Stomach (tissue), 9 donors: Measurements from ENCODE around the gene PRTN3. TPM values are rescaled to one million over a fixed set of nuclear protein-coding genes. Genes with fewer than 3 reads are reported as not detected.
A peak's percentile ranks its signal among the peaks of the same experiment; 100 is the strongest.

ENCODE experiments used
- DNase-seq, 2 donors: peaks; one replicate each; pipeline versions ENCODE4 v3.0.0 to v3.0.0-alpha.2; 2013 to 2019
- H3K27ac ChIP-seq, 5 donors: fragments of 200-600 bp in 4 of 5; sonication (generic) in 4 of 5; one replicate each; pipeline ENCODE4 v1.5.1; 2013 to 2019; ENCODE audit warnings: mild to moderate bottlenecking in 1 of 5, moderate library complexity in 1 of 5
- H3K27me3 ChIP-seq, 3 donors: fragments of 200-600 bp; sonication (generic); one replicate each; pipeline ENCODE4 v1.5.1; 2017 to 2019; ENCODE audit warnings: mixed run types in 1 of 3
- H3K36me3 ChIP-seq, 4 donors: fragments of 200-600 bp; sonication (generic); 1 replicate in 3 of 4; 2 replicates in 1 of 4; pipeline ENCODE4 v1.5.1; 2016 to 2019
- H3K4me1 ChIP-seq, 4 donors: fragments of 200-600 bp; sonication (generic); one replicate each; pipeline ENCODE4 v1.5.1; 2016 to 2019
- H3K4me3 ChIP-seq, 4 donors: fragments of 200-600 bp; sonication (generic) in 3 of 4; one replicate each; pipeline ENCODE4 v1.5.1; 2016 to 2019; ENCODE audit warnings: mild to moderate bottlenecking in 1 of 4
- H3K9me3 ChIP-seq, 4 donors: fragments of 200-600 bp; sonication (generic); one replicate each; pipeline ENCODE4 v1.5.1; 2016 to 2019
- CTCF ChIP-seq, 7 experiments: fragments of 450-650 bp in 4 of 7; fragments of 200-600 bp in 3 of 7; sonication (generic) in 3 of 7; IDR thresholded peaks; one replicate each; pipeline ENCODE4 v1.5.1; 2016 to 2019; ENCODE audit warnings: antibody characterized with exemption in 7 of 7, control low read depth in 2 of 7, mild to moderate bottlenecking in 1 of 7
- EP300 ChIP-seq: sonication (generic); formaldehyde crosslinking; IDR thresholded peaks from one replicate; pipeline ENCODE4 v1.6.1; 2017; ENCODE audit warnings: antibody characterized with exemption
- POLR2A ChIP-seq, 4 donors: fragments of 450-650 bp; IDR thresholded peaks; one replicate each; pipeline ENCODE4 v1.6.1; 2016; ENCODE audit warnings: antibody characterized with exemption in 4 of 4, control low read depth in 2 of 4, mild to moderate bottlenecking in 1 of 4, moderate library complexity in 1 of 4
- POLR2AphosphoS5 ChIP-seq, 3 donors: sonication (generic); formaldehyde crosslinking; IDR thresholded peaks; one replicate each; pipeline ENCODE4 v1.6.1; 2016; ENCODE audit warnings: antibody characterized with exemption in 3 of 3
- WGBS, 5 donors: extraction: QIAGEN DNeasy Blood & Tissue Kit in 3 of 5; methylation state at CpG; one replicate each; pipeline versions ENCODE4 v1.1.5 to v1.1.7; 2013 to 2018; 5-methylcytosine and 5-hydroxymethylcytosine counted together
- intact Hi-C: fragments of 100-400 bp; cut with DNase I; formaldehyde crosslinking; loops from one replicate; pipeline ENCODE4 v1.15.1; 2023; ENCODE audit warnings: low total_unique reads
- polyA plus RNA-seq, 3 donors: library from polyadenylated mRNA; stranded (reverse); fragments of 200-250 nt; gene quantifications; one replicate each; pipeline ENCODE4 v1.2.3, GENCODE V29; 2013
- total RNA-seq, 5 donors: library from RNA; depleted of rRNA; stranded (reverse); fragments of >200 nt; gene quantifications; one replicate each; pipeline versions ENCODE4 v1.1.0 to v1.2.3, GENCODE V29; 2014 to 2016
- donor health status: healthy with polysubstance abuse.
- donor health status: Bipolar disorder and iron deficiency.
- donor health status: healthy.

PRTN3 gene
- total and polyA plus RNA-seq, 8 donors: 0.15 to 2.6 TPM; not detected in 6

DNA sequence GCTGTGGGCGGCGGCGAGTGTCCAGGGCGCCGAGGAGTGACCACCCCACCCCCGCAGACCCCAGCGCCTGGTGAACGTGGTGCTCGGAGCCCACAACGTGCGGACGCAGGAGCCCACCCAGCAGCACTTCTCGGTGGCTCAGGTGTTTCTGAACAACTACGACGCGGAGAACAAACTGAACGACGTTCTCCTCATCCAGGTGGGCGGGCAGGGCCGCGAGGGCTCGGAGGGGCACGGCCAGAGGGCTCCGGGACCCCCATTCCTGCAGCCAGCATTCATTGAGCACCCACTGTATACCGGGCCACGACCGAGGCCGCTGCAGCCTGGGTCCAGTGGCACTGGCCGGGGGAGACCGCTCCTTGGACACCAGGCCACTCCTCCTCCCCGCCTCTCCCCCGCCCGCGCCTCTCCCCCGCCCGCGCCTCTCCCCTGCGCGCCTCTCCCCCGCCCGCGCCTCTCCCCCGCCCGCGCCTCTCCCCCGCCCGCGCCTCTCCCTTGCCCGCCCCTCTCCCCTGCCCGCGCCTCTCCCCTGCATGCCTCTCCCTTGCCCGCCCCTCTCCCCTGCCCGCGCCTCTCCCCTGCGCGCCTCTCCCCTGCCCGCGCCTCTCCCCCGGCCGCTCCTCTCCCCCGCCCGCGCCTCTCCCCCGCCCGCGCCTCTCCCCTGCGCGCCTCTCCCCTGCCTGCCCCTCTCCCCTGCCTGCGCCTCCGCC lies 3.2 kb downstream of the PRTN3 start:
- Histone ChIP-seq H3K36me3 (no peaks in the 10 kb centered on the region), H3K4me3 (peak overlapping the region in 3 of 4 donors; percentile 22 to 34 (median 26)), H3K27me3 (peaks cover 5 to 97% (median 63%) of the 10 kb centered on the region in 3 donors), H3K4me1 (peaks cover 10 to 35% (median 18%) of the 10 kb centered on the region in 4 donors), H3K9me3 (no peaks in the 10 kb centered on the region), H3K27ac (no peak overlapping the region)
- DNase-seq: no peak
- TF ChIP-seq EP300 (no peak), CTCF (IDR thresholded peaks at IDR 0.05) (no peak), POLR2AphosphoS5 (IDR thresholded peaks at IDR 0.05) (no peak), POLR2A (IDR thresholded peaks at IDR 0.05) (no peak)
- intact Hi-C loops: no loop called here
- 6 to 25% (median 17%) methylated on average over 9 to 54 of the region's 70 CpGs; no CpG with 5 or more reads in 1 of the 5 donors for WGBS, 5 donors

DNA sequence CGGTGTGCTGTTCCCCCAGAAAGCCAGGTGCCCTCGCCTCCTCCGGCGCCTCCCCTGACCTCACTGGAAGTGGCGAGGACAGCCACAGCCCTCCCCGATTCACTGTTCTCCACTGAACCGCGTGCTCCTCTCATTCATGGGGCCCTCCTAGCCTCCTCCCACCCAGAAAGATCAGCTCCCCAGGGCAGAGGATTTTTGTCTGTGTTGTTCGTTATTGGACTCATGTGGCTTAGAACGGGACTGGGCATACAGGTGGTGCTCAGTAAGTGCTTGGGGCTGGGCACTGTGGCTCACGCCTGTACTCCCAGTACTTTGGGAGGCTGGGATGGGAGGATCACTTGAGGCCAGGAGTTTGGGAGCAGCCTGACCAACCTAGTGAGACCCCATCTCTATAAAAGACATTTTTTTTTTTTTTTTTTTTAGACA lies 3.8 kb downstream of the PRTN3 start:
- H3K36me3 ChIP-seq: no peaks in the 10 kb centered on the region
- H3K4me1 ChIP-seq: peaks cover 10 to 35% (median 18%) of the 10 kb centered on the region in 4 donors
- no peak overlapping the region for H3K27ac ChIP-seq
- no peak overlapping the region for H3K4me3 ChIP-seq
- H3K9me3 ChIP-seq: no peaks in the 10 kb centered on the region
- DNase-seq: no peak
- H3K27me3 ChIP-seq: peaks cover 5 to 96% (median 58%) of the 10 kb centered on the region in 3 donors
- 21 to 31% (median 26%) methylated on average over 5 to 11 of the region's 11 CpGs for WGBS, 5 donors
- intact Hi-C loops: no loop called here
- TF ChIP-seq POLR2AphosphoS5 (IDR thresholded peaks at IDR 0.05) (no peak), EP300 (no peak), POLR2A (IDR thresholded peaks at IDR 0.05) (no peak), CTCF (IDR thresholded peaks at IDR 0.05) (no peak)

DNA sequence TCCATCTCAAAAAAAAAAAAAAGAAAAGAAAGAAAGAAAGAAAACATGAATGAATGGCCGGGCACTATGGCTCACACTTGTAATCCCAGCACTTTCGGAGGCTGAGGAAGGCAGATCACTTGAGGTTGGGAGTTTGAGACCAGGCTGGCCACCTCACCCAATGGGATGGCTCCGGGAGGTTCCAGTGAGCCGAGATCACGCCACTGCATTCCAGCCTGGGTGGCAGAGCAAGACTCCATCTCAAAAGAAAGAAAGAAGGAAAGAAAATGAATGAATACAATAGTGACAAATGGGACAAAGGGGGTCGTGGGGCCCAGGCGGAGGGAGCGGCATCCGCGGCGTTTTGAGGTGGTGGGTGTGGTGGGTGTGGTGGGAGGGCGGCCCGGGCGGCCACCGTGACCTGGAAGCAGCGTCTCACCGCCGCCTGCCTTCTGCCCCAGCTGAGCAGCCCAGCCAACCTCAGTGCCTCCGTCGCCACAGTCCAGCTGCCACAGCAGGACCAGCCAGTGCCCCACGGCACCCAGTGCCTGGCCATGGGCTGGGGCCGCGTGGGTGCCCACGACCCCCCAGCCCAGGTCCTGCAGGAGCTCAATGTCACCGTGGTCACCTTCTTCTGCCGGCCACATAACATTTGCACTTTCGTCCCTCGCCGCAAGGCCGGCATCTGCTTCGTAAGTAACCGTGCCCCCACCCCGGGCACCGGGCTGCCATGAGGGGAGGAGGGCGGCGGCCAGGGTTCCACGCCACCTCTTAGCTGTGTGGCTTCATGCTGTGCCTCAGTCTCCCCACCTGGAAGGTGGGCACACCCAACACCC lies 5.1 kb downstream of the PRTN3 start:
- WGBS, 5 donors: 43 to 58% (median 55%) methylated on average over 31 to 37 of the region's 37 CpGs

More for the DNA sequence above, 5.1 kb downstream of the PRTN3 start:
- intact Hi-C loops: no loop called here
- H3K4me3 ChIP-seq: no peak overlapping the region
- H3K4me1 ChIP-seq: peaks cover 19 to 41% (median 27%) of the 10 kb centered on the region in 4 donors
- no peaks in the 10 kb centered on the region for H3K9me3 ChIP-seq
- no peak for DNase-seq
- H3K27ac ChIP-seq: no peak overlapping the region
- peaks cover 5 to 83% (median 54%) of the 10 kb centered on the region in 3 donors for H3K27me3 ChIP-seq
- no peaks in the 10 kb centered on the region for H3K36me3 ChIP-seq
- TF ChIP-seq CTCF (IDR thresholded peaks at IDR 0.05): no peak
- TF ChIP-seq POLR2A (IDR thresholded peaks at IDR 0.05): no peak
- no peak for TF ChIP-seq POLR2AphosphoS5 (IDR thresholded peaks at IDR 0.05)
- TF ChIP-seq EP300: no peak
